Ramos (cell line): ENCODE results near the gene PTPRN2.
"Not testable (repeated sequence)": the region's sequence is repeated elsewhere in the genome, so short reads cannot be mapped to it uniquely, and the experiment has no call there.

Source experiments
- in situ Hi-C: fragments of 300-500 bp; cut with MboI; formaldehyde crosslinking; loops from one replicate; pipeline ENCODE4 v1.14.3; 2022; ENCODE audit warnings: low sequenced_read_pairs; ENCODE audit not compliant: unreplicated experiment

The PTPRN2 gene

GRCh38 chr7:158523165-158523856, 64.3 kb downstream of the PTPRN2 start:
- in situ Hi-C loops: not testable (repeated sequence)

DNA sequence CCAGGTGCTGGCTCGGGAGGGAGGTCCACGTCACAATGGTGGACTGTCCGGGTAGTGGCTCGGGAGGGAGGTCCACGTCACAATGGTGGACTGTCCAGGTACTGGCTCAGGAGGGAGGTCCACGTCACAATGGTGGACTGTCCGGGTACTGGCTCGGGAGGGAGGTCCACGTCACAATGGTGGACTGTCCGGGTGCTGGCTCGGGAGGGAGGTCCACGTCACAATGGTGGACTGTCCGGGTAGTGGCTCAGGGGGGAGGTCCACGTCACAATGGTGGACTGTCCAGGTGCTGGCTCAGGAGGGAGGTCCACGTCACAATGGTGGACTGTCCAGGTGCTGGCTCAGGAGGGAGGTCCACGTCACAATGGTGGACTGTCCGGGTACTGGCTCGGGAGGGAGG, 65.8 kb downstream of the PTPRN2 start:
- in situ Hi-C loops: not testable (repeated sequence)

- in situ Hi-C loops: no loop called here
Measured at GRCh38 chr7:158520825-158521224, 66.8 kb downstream of the PTPRN2 start.

DNA sequence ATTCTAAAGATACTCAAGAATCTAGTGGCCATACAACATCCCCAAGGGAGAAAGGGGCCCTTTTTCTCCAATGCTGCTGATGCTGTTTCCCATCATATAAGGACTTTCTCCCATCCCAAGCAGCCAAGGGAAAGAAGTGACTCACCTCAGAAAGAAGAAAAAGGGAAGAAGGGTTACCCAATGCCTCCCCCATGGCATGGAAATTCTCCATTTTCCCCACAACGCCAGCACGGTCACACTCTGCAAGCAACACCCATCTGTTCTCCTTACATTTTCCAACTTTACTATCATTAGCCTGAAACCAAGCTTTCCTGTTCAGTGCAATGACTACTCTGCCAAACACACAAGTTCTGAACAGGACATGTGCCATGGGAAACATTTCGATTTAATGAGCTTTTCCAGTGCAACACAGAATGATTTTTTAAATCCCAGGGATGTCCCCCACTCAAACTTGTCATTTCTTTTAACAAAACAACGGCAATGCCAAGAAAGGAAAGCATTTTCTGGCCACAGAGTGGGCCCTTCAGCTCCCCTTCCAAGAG, 67.9 kb downstream of the PTPRN2 start:
- in situ Hi-C loops: no loop called here

GRCh38 chr7:158518980-158519632, 68.5 kb downstream of the PTPRN2 start:
- in situ Hi-C loops: no loop called here

DNA sequence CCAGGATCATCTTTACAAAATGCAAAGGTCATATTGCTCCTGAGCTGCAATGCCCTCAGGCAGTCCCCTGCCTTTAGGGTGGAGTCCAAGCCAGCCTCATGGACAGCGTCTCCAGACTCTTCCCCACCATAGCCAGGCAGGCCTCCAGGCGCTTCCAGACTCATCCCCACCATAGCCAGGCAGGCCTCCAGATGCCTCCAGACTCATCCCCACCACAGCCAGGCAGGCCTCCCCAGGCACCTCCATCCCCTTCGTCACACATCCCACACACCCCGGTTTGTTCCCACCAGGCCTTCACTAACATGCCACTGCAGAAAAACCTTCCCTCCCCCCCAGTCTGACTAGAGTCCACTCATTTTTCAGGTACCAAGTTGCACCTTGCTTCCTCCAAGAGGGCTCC, 70.1 kb downstream of the PTPRN2 start:
- in situ Hi-C loops: no loop called here

DNA sequence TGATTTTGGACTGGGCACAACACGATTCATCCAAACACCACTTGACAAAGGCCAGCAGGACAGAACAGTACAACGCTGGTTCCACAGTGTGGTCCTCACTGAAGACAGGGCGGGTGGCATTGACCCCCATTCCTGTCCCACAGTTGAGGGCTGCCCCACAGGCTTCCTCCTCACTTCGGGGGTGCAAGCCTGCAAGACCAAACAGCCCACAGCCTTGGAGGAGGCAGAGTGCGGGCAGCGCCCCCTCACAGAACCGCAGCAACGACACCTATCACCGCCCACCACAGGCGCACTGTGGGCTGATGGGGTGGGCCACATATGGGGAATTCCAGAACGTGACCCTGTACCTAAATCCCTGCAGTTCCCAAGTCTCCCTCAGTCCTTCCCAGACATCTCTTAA, 70.6 kb downstream of the PTPRN2 start:
- in situ Hi-C loops: no loop called here

DNA sequence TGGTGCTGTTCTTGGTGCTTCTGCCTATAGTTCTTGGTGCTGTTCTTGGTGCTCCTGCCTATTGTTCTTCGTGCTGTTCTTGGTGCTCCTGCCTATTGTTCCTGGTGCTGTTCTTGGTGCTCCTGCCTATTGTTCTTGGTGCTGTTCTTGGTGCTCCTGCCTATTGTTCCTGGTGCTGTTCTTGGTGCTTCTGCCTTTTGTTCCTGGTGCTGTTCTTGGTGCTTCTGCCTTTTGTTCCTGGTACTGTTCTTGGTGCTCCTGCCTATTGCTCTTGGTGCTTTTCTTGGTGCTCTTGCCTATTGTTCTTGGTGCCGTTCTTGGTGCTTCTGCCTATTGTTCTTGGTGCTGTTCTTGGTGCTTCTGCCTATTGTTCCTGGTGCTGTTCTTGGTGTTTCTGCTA, 71.1 kb downstream of the PTPRN2 start:
- in situ Hi-C loops: no loop called here

- in situ Hi-C loops: no loop called here
Measured at GRCh38 chr7:158512869-158513268, 74.8 kb downstream of the PTPRN2 start.

DNA sequence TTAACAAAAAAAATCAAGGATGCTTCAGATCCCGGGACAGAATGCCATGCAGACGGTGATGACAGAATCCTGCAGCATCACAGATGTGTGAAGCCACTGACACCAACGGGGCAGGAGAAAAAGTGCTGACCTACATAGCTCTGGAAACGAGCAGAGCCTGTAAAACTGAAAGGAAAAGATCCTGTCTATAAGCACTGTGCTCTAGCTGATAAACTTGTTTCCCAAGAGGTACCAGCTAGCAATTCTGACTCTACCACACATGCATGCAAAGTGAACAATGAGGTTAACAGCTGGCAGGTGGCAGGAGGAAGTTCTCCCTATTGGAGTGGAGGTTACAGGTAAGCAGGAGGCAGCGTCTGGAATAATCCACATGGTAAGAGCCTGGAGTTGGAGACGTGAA, 75.6 kb downstream of the PTPRN2 start:
- in situ Hi-C loops: no loop called here

- in situ Hi-C loops: no loop called here
Measured at GRCh38 chr7:158508802-158509385, 78.7 kb downstream of the PTPRN2 start.

- in situ Hi-C loops: not testable (repeated sequence)
Measured at GRCh38 chr7:158508321-158508720, 79.3 kb downstream of the PTPRN2 start.

DNA sequence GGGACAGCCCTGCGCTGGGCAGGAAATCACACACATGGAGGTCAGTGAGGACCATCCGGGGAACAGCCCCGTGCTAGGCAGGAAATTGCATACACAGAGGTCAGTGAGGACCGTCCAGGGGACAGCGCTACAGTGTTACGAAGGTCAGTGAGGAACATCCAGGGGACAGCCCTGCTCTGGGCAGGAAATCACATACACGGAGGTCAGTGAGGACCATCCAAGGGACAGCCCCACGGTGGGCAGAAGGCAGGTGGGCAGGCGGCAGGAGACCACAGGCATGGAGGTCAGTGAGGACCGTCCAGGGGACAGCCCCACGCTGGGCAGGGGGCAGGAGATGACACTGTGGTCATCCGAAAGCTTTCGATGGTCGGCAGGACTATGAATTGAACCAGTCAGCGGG, 79.7 kb downstream of the PTPRN2 start:
- in situ Hi-C loops: no loop called here

GRCh38 chr7:158507175-158507574, 80.4 kb downstream of the PTPRN2 start:
- in situ Hi-C loops: not testable (repeated sequence)

GRCh38 chr7:158506626-158507025, 81.0 kb downstream of the PTPRN2 start:
- in situ Hi-C loops: no loop called here

GRCh38 chr7:158505683-158506082, 81.9 kb downstream of the PTPRN2 start:
- in situ Hi-C loops: no loop called here

DNA sequence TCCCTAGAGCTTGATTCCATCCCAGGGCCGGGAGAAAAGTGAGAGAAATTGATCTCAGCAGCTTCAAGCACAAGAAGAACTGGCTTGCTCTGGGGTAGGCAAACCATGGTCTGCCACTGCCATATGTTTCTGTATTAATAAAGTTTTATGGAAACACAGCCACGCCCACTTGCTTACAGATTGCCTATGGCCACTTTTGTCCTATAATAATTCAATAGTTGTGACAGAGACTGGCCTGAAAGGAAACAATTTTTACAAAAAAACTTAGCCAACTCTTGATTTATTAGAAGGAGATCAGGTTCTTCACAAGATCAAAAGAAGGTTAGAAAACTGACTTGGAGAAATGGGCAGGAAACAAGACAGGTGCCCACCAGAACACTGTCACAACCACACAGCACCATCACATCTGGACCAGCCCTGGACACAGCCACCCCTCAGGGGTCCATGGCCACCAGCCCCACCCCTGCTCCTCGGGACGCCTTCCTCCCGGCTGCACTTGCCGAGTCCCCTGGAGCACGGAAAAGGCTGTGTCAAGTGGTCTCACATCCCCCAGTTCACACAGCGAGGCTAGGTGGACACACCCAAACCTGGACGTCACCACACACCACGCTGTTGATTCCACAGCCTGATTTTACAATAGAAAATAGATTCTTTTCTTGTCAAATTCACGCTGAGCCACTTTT, 85.4 kb downstream of the PTPRN2 start:
- in situ Hi-C loops: no loop called here

DNA sequence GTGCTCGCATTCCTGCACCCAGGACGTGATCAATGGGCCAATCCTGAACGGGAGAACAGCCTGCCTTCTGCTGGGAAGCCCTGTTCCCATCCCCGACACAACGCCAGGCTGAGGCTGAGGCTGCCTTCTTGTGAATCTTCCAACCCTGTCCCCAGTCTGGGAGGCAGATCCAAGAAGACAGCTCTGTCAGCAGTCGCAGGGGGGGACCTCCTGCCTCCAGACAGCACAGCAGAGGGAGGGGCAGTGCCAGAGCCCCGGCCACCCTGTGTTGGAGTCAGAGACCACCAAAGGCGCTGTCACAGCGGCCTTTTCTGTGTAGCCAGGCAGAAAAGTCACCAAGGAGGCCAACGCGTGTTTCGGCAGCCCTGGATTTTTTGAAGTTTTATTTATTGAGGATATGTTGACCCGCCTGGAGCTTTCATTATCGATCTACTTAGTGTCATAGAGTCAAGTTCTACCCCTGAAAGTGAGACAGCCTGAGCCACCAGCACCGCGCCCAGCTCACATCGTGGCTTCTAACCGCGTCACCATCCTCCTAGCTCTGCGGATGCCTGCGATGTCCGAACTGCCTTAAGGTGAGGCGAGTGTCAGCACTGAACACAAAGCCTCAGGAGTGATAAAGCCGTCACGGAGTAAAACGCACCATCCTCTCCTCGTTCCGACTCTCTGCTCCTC, 86.1 kb downstream of the PTPRN2 start:
- in situ Hi-C loops: no loop called here

DNA sequence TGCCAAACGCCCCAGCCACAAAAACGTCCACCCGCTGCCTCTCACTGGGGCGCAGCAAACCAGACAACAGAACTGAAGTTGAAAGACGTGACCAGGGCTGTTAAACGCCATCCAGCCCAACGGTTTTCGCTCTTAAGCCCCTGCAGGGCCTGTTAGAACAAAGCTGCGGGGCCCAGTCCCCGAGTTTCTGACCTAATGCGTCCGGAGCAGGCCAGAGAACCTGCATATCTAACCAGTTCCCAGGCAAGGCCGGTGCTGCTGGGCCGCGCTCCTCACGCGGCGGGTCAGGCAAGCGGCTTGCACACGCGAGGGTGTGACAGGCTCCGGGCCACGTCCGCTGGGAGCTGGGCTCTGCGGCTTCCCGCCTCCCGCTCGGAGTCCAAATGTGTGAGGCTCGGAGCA, 87.0 kb downstream of the PTPRN2 start:
- in situ Hi-C loops: no loop called here

- in situ Hi-C loops: no loop called here
Measured at GRCh38 chr7:158499082-158499455, 88.6 kb downstream of the PTPRN2 start.
